Hepatocyte (in vitro differentiated cells): ENCODE results near the gene POU1F1.

Experiments used
- CTCF ChIP-seq: fragments of 200-600 bp; sonication (generic); IDR thresholded peaks from 2 replicates; pipeline ENCODE4 v1.5.1; 2016; ENCODE audit warnings: antibody characterized with exemption, mild to moderate bottlenecking; ENCODE audit not compliant: poor library complexity
- EZH2 ChIP-seq: fragments of 200-600 bp; sonication (generic); IDR thresholded peaks from 2 replicates; pipeline ENCODE4 v1.6.1; 2016; ENCODE audit warnings: antibody characterized with exemption, mild to moderate bottlenecking, borderline replicate concordance

DNA sequence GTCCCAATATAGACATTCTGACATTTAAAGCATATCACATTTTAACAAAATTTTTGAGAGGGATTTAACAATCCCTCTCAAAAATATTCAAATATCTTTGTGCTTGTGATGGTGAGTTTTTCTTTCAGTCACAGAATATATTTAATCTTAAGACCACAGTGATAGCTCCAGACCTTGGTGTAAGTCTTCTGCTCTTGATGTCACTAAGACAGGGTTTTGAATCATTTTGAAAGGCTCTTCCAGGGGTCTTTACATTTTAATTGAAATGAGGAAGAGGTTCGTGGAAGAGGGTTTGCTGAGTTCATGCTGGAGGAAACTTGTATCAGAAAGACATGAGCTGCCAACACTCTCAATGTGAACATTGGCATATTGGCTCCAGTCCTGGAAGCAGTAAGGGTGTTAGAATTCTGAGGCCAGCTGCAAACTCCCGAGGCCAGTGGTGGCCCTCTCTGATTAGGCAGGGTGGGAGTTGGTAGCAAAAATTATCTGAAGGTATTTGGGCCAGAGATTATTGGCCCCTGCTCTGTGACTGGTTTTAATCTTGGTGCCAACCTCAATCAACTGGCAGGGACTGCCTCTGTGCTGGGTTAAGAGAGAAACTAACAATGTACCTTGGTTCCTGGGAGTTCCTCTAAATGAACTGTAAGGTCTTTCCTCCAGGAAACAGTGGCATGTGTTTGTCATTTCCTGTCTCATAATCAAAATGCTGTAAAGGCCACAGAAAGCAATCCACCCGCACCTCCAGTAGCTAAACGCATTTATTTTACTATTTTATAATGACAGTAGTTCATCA, 5.3 kb downstream of the POU1F1 start:
- TF ChIP-seq CTCF (no peak), EZH2 (no peak)
